GM12875 (cell line): ENCODE measurements around the gene KCTD18.

ENCODE experiments used
- H3K4me3 ChIP-seq: one replicate; pipeline ENCODE4 v1.5.1; 2011; ENCODE audit warnings: low read depth, low read length, control low read depth
- TF ChIP-seq, protein P1 (sequence below): IDR thresholded peaks from 2 replicates; pipeline ENCODE4 v1.5.1; 2011; ENCODE audit warnings: low read depth, mild to moderate bottlenecking, control low read depth, inconsistent platforms, low read length, moderate library complexity, borderline replicate concordance; ENCODE audit not compliant: insufficient read depth

KCTD18 gene

DNA sequence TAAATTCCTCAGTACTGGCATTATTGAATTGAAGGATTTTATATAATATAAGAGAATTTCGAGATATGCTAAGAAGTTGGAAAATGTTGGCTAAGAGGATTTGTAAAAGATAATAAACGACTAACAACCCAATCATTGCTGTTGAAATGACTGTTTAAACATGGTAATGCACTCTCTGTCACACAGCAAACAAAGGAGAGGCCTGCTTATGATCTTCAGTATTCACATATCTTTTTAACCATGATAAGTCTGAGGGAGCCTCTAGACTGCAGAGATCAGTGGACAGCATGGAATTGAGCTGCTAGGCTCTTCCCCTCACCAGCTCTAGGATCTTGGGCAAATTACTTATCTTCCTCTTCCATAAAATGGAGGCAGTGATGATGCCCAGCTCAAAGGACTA is 2.7 kb downstream of the KCTD18 start:
- H3K4me3 ChIP-seq: no peak overlapping the region
- TF ChIP-seq, protein P1, sequence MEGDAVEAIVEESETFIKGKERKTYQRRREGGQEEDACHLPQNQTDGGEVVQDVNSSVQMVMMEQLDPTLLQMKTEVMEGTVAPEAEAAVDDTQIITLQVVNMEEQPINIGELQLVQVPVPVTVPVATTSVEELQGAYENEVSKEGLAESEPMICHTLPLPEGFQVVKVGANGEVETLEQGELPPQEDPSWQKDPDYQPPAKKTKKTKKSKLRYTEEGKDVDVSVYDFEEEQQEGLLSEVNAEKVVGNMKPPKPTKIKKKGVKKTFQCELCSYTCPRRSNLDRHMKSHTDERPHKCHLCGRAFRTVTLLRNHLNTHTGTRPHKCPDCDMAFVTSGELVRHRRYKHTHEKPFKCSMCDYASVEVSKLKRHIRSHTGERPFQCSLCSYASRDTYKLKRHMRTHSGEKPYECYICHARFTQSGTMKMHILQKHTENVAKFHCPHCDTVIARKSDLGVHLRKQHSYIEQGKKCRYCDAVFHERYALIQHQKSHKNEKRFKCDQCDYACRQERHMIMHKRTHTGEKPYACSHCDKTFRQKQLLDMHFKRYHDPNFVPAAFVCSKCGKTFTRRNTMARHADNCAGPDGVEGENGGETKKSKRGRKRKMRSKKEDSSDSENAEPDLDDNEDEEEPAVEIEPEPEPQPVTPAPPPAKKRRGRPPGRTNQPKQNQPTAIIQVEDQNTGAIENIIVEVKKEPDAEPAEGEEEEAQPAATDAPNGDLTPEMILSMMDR: no peak

DNA sequence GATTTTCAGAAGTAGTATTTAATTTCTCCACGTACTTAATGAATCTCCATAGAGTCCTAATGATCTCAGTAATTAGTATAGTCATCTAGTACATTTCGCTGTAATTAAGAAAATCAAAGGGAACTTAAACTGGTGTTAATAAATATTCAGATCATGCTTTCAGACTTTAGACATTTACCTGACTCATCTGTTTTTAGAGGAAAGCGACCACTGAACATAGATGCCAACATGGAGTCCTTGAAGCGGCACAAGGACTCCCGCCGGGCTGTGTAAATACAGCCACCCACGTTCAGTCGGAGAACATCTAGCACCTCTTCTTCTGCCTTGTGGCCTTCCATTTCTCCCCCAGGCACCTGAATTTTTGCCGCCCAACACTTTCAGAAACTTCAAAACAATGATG is 3.2 kb downstream of the KCTD18 start:
- TF ChIP-seq, protein P1: no peak

GRCh38 chr2:200502196-200502595 is 7.7 kb downstream of the KCTD18 start:
- H3K4me3 ChIP-seq: no peak overlapping the region
- TF ChIP-seq, protein P1: no peak

More for the DNA sequence above, 3.2 kb downstream of the KCTD18 start:
- no peak overlapping the region for H3K4me3 ChIP-seq

- H3K4me3 ChIP-seq: no peak overlapping the region
- TF ChIP-seq, protein P1: no peak
Measured at GRCh38 chr2:200498402-200499162, 11.3 kb downstream of the KCTD18 start.

DNA sequence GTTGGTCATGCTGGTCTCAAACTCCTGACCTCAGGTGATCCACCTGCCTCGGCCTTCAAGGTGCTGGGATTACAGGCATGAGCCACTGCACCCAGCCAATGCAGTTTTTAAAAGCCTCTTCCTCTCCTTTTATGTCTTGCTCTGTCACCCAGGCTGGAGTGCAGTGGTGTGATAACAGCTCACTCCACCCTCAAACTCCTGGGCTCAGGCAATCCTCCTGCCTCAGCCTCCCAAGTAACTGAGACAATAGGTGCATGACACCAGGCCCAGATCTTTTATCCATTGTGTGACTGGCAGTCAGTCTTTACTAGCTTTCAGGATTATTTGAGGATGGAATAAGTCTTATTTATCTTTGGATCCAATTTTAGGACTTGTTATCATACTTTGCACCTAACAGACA is 13.2 kb downstream of the KCTD18 start:
- TF ChIP-seq, protein P1: no peak
- no peak overlapping the region for H3K4me3 ChIP-seq

DNA sequence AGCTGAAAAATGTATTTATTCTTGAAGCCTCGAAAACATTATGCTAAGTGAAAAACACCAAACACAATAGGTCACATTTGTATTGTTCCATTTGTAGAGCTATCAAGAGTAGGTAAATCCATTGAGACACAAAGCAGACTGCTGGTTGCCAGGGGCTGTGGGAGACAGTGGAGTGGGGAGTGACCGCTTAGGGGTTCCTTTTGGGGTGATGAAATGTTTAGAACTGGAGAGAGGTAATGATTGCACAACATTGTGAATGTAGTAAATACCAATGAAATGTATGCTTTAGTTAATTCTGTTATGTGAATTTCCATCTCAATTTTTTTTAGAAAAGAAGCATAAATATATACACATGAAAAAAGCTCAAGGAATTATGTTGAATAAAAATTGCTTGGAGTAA is 15.8 kb downstream of the KCTD18 start:
- TF ChIP-seq, protein P1: no peak
- no peak overlapping the region for H3K4me3 ChIP-seq

- no peak overlapping the region for H3K4me3 ChIP-seq
- TF ChIP-seq, protein P1: no peak
Measured at GRCh38 chr2:200492656-200493055, 17.2 kb downstream of the KCTD18 start.
